Renal cortex interstitium (tissue), 11 donors: ENCODE results near the gene RAB9B. TPM values are rescaled to one million over a fixed set of nuclear protein-coding genes. Genes with fewer than 3 reads are reported as not detected.

Source experiments
- DNase-seq, 11 donors: peaks; one replicate each; pipeline ENCODE4 v3.0.0-alpha.2; 2013; ENCODE audit warnings: low read depth in 9 of 11, low spot score in 4 of 11; ENCODE audit errors: extremely low read depth in 1 of 11
- polyA plus RNA-seq, 3 donors: library from polyadenylated mRNA; unstranded; fragments of 120-200 nt; gene quantifications; one replicate each; pipeline ENCODE4 v1.2.1, GENCODE V29; 2013; ENCODE audit not compliant: insufficient read length in 3 of 3

The RAB9B gene
- polyA plus RNA-seq, 3 donors, result 2.3 to 2.6 (median 2.4) TPM

DNA sequence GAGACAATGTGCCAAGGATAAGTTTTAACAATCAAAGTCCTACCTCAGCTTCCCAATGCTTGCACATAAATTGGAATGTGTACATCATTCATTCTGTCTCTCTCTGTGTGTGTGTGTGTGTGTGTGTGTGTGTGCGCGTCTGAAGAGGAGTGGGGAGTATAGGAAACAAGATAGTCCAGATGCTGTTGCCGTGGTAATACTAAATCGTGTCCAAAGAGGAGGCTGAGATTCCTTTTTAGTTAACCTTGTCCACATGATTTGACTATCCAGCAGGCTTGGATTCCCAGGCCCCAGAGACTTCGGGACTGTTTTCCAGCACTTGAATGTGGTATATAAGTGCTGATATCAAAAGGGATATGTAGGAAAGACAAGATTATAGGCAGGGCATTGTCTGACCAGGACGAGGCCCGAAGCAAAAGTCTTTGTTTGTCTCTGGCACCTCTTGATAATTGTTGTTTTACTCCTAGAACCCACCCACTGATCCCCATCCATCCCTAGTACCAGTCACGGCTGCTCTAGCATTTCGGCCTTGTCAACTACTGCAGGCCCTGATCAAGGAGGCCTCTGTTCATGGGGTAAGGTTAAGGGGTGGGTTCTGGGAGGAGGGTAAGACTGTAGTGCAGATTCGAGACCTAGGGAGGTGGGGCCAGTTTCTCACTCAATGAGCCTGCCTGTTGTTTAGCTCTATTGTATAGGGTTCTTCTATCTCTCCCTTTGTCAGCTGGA lies 51.6 kb downstream of the RAB9B start:
- no peak for DNase-seq

DNA sequence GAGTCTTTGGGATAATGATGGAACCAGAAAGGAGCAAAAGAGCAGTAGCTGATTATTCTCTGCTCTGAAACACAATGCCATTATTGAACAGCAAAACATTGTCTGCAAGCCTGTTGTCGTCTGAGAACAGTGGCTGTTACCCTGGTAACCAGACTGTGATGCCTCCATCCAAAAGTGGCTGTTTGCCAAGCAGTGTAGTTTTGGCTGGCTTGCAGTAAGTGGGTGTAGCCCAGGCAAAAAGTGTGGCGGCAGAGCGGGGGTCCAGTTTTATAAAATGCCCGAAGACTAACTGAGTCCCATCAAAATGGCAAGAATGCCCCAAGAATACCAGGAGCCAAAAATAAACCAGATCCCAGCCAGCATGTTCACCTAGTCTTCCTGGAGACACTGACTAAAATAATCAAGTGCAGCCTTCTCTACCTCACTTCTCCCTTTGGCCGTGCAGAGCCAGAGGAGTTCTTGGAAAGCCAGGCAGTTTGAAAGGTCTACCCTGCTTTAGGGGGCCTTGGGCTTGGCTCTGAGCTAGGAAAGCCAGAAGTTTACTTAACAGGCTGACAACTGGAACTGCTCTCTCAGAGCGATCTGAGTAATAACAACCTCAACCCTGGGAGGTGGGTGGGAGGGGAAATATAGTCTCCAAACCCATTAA lies 52.8 kb downstream of the RAB9B start:
- no peak for DNase-seq

DNA sequence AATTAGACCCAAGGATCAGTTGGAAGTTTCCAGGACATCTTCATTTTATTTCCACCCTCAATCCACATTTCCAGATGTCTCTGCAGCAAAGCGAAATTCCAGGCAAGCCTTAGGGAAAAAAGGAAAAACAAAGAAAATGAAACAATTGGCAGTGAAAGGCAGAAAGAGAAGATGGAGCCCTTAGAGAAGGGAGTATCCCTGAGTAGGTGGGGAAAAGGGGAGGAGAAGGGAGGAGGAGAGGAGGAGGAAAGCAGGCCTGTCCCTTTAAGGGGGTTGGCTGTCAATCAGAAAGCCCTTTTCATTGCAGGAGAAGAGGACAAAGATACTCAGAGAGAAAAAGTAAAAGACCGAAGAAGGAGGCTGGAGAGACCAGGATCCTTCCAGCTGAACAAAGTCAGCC lies 55.5 kb downstream of the RAB9B start, which contains the start of gene PLP1:
PLP1 (plus strand) TSS at position 295 of the 400 bp plus-strand sequence. CDS start 156 bp downstream, outside the sequence.
- DNase-seq, result no peak

DNA sequence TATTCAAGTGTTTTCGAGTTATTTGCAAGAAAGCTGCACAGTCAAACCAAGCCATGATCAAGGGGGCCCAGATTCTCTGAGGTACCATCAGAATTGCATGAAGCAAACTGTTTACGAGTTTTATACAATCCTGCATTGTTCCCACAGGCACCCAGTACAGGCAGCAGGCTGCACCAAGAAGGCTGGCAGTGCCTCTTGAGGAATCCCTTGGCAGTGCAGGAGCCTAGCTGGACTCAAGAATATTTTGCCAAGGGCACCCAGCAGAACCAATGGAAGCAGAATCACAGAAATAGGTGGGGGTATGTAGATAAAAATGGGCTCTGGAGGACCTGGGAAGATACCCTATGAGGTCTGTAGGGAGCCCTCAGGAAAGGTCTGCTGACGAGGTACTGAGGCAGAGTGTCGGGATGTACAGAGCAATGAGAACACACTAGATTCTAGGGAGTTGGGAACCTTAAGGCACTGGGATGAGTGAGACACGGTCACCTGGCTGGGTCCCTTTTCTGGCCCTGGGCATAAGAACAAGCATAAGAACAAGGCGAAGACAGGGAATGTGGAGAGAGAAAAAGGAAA lies 57.9 kb downstream of the RAB9B start:
- DNase-seq, result peak in 1 of 11 donors; percentile 9

DNA sequence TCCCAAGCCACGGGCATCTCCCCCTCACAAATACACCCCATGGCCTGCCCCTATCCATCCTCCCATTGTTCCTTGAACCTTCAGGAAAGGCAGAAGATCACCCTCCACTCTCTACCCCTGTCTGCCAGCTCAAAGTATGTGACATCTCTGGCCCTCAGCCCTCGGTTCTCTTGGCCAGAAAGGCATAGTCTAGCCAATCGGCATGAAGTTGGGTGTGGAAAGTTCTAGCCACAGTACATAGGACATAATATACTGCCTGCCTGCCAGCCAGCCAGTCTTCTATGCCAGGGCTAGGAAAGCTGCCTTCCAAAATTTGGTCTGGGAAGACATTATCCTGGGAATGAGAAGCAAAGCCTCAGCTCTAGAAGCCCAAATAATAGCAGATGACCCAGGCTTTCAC lies 58.6 kb downstream of the RAB9B start:
- no peak for DNase-seq

Other genes starting within 250 kb of the RAB9B start
- gene TCEAL4, start 246.7 kb downstream of the RAB9B start, polyA plus RNA-seq, result 100 to 1,000 TPM; 173 to 190 (median 180) TPM
- gene TCEAL3, start 224.3 kb downstream of the RAB9B start, polyA plus RNA-seq, result 10 to 100 TPM; 35.3 to 37.1 (median 35.6) TPM
- 10 to 100 TPM; 28.3 to 29.7 (median 28.4) TPM for gene TCEAL1, start 203.3 kb downstream of the RAB9B start, polyA plus RNA-seq
- gene MORF4L2, start 145.6 kb downstream of the RAB9B start, polyA plus RNA-seq, result 100 to 1,000 TPM; 307 to 357 (median 325) TPM
- 1 to 10 TPM in 2 of 3 donors, under 1 TPM in 1; 0.85 to 1.4 (median 1.2) TPM for gene TMEM31, start 121.3 kb downstream of the RAB9B start, polyA plus RNA-seq
- gene PLP1, start 55.4 kb downstream of the RAB9B start, polyA plus RNA-seq, result 1 to 10 TPM; 4.4 to 9.6 (median 5.0) TPM
- gene TMSB15B, start 130.4 kb upstream of the RAB9B start, polyA plus RNA-seq, result 10 to 100 TPM; 18.9 to 30.0 (median 22.6) TPM
- gene H2BW1, start 181.5 kb upstream of the RAB9B start, polyA plus RNA-seq, result not detected
- gene H2BW2, start 207.7 kb upstream of the RAB9B start, polyA plus RNA-seq, result under 1 TPM; 0.37 to 0.98 (median 0.91) TPM
- gene TMSB15C, start 244.0 kb upstream of the RAB9B start, polyA plus RNA-seq, result 10 to 100 TPM; 10.3 to 16.7 (median 13.7) TPM